GM12878 (cell line): Measurements from ENCODE around the gene NSMCE1.

Experiments
- ATF2 ChIP-seq: IDR thresholded peaks from 2 replicates; pipeline ENCODE4 v1.6.1; 2012; ENCODE audit warnings: low read length, inconsistent platforms
- CTCF ChIP-seq, 3 experiments: IDR thresholded peaks in 2 of 3; conservative IDR thresholded peaks in 1 of 3; 2 replicates each; pipeline ENCODE4 v1.5.1; 2011; ENCODE audit warnings: low read depth in 3 of 3, low read length in 3 of 3, mild to moderate bottlenecking in 3 of 3, control low read depth in 2 of 3, moderate library complexity in 2 of 3, inconsistent platforms in 1 of 3, mixed read lengths in 1 of 3; ENCODE audit not compliant: control insufficient read depth in 2 of 3, insufficient read depth in 1 of 3; ENCODE audit errors: extremely low read depth in 1 of 3
- HDGF ChIP-seq: fragments of 450-650 bp; IDR thresholded peaks from 2 replicates; pipeline ENCODE4 v1.6.1; 2016; ENCODE audit warnings: antibody characterized with exemption
- LARP7 ChIP-seq: fragments of 450-650 bp; IDR thresholded peaks from 2 replicates; pipeline ENCODE4 v1.6.1; 2017; ENCODE audit warnings: mild to moderate bottlenecking
- MAX ChIP-seq: IDR thresholded peaks from 2 replicates; pipeline ENCODE4 v1.6.1; 2012; ENCODE audit warnings: low read depth, low read length, improper control_type of control experiment
- NFYB ChIP-seq: IDR thresholded peaks from 2 replicates; pipeline ENCODE4 v1.6.1; 2011; ENCODE audit warnings: low read depth, mild to moderate bottlenecking, low read length, improper control_type of control experiment, moderate library complexity; ENCODE audit not compliant: insufficient read depth
- POLR2A ChIP-seq: IDR thresholded peaks from 2 replicates; pipeline ENCODE4 v1.6.1; 2011; ENCODE audit warnings: low read depth, mild to moderate bottlenecking, low read length
- POLR2AphosphoS5 ChIP-seq: IDR thresholded peaks from 2 replicates; pipeline ENCODE4 v1.6.1; 2011; ENCODE audit warnings: mild to moderate bottlenecking, low read length, inconsistent platforms
- SUZ12 ChIP-seq: fragments of 200-600 bp; sonication (generic); IDR thresholded peaks from one replicate; pipeline ENCODE4 v1.6.1; 2018; ENCODE audit warnings: antibody characterized with exemption, mild to moderate bottlenecking; ENCODE audit not compliant: unreplicated experiment
- TAF1 ChIP-seq: IDR thresholded peaks from 2 replicates; pipeline ENCODE4 v1.6.1; 2011; ENCODE audit warnings: mild to moderate bottlenecking, low read depth, low read length, borderline replicate concordance
- ZNF274 ChIP-seq: IDR thresholded peaks from one replicate; pipeline ENCODE4 v1.8.0; 2011; ENCODE audit not compliant: insufficient read length, insufficient read depth

DNA sequence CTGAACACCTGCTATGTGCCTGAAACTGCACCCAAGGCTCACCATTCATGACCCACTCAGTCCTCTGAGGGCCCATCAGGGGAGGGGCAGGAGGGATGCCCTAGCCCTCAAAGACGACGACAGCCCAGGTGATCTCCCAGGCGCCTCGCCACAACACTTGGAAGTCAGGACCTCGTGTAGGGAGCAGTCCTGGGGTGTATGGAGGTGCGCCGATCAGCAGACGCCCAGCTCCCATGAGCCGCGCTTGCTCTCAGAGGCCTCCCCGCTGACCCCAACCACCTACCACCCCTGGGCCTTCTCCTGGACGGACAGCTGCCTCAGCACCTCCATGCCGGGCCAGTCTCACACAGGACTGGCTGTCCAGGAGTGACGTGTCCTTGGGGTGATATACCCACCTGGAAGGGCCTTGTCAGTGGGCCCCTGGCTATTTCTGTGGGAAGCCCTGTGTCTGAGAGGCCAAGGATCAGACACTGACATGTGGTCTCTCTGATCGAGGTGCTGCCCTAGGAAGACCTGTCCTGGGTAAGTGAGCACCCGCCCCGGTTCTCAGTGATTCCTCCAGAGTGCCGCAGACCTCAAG is 38.6 kb downstream of the NSMCE1 start:
- TF ChIP-seq ZNF274 (no peak), ATF2 (no peak), CTCF (IDR thresholded peaks at IDR 0.05 in 2 of 3, conservative IDR thresholded peaks at IDR 0.05 in 1 of 3; ENCODE audit: control insufficient read depth in 2 of 3, extremely low read depth in 1 of 3, insufficient read depth in 1 of 3, low read depth in 3 of 3, low read length in 3 of 3) (no peak), MAX (no peak), HDGF (no peak), POLR2AphosphoS5 (no peak), POLR2A (no peak), SUZ12 (no peak), NFYB (no peak), TAF1 (no peak), LARP7 (no peak)
